ENCODE data around the gene NDUFB3. TPM values are rescaled to one million over a fixed set of nuclear protein-coding genes. Genes with fewer than 3 reads are reported as not detected.
A peak's percentile ranks its signal among the peaks of the same experiment; 100 is the strongest.

The NDUFB3 gene
- total and polyA plus RNA-seq, 10 of the 15 experiments (the other 5 are each of a cell fraction or from before 2014, with no cell fraction given), result 115 to 1,059 (median 187) TPM

- TF ChIP-seq ETV6 (conservative IDR thresholded peaks at IDR 0.05 in 1 of 2, IDR thresholded peaks at IDR 0.05 in 1 of 2; ENCODE audit: borderline replicate concordance in 1 of 2, low read depth in 1 of 2), result peak in 1 of 2 experiments; percentile 53; a peak in 1 of 4 replicates
These were observed at the start of gene NDUFB3, which contains the start of gene HYCC2 (continued) for GRCh38 chr2:201071479-201072200.

GRCh38 chr2:201024518-201024917 lies 47.3 kb upstream of the NDUFB3 start:
- in situ Hi-C loops (cut with MboI) (no loop called here), intact Hi-C loops (cut with micrococcal nuclease; ENCODE audit: unreplicated experiment) (no loop called here)
- Histone ChIP-seq H3K9me3 (replicated peaks; ENCODE audit: control insufficient read depth, insufficient read depth, low read length) (no peaks in the 10 kb centered on the region; the same call in 2 of the 3 replicates), H3K27ac (ENCODE audit: control insufficient read depth, insufficient read depth) (no peak overlapping the region), H3K4me3 (no peak overlapping the region), H3K79me2 (ENCODE audit: control insufficient read depth, insufficient read depth, low read length) (peaks cover 3% of the 10 kb centered on the region; the same call in 1 of the 2 replicates), H2AFZ (ENCODE audit: control insufficient read depth, low read depth, low read length) (no peak overlapping the region), H3K36me3 (ENCODE audit: control insufficient read depth in 2 of 2, insufficient read depth in 2 of 2, low read length in 1 of 2) (peaks cover 2 to 3% of the 10 kb centered on the region in 2 experiments; a peak in 3 of 4 replicates), H3K4me1 (ENCODE audit: control insufficient read depth, insufficient read depth, low read length) (no peaks in the 10 kb centered on the region), H4K20me1 (ENCODE audit: control insufficient read depth, insufficient read depth) (no peaks in the 10 kb centered on the region), H3K27me3 (replicated peaks in 1 of 2; ENCODE audit: control insufficient read depth in 2 of 2, insufficient read depth in 2 of 2, low read length in 1 of 2) (no peaks in the 10 kb centered on the region), H3K9ac (ENCODE audit: control insufficient read depth, insufficient read depth, low read length) (no peak overlapping the region), H3K4me2 (ENCODE audit: control insufficient read depth, insufficient read depth) (no peak overlapping the region)
- BruUV-seq (replicated peaks), result no TSS peak
- SMC1A ChIA-PET (ENCODE audit: uncharacterized antibody, unreplicated experiment), result no interaction called here
- ATAC-seq (no peak), DNase-seq (ENCODE audit: low read depth, low spot score) (no peak), FAIRE-seq (no peak)
- RAD21 ChIA-PET (ENCODE audit: unreplicated experiment), result interaction anchor here (1.2 kb wide), 1 partner anchor 44 kb away, joined by 4 read pairs; no protein-coding TSS in a partner anchor
- POLR2A ChIA-PET, result no interaction called here
- no peak for TF ChIP-seq BCLAF1 (IDR thresholded peaks at IDR 0.05)
- no peak for TF ChIP-seq CUX1 (IDR thresholded peaks at IDR 0.05; ENCODE audit: insufficient replicate concordance, low read depth, low read length)
- no peak for TF ChIP-seq EED (IDR thresholded peaks at IDR 0.05; ENCODE audit: low read depth)
- no peak for TF ChIP-seq EP300 (IDR thresholded peaks at IDR 0.05; ENCODE audit: borderline replicate concordance in 1 of 2, control insufficient read depth in 1 of 2, low read depth in 2 of 2, low read length in 2 of 2)
- TF ChIP-seq CTCF (IDR thresholded peaks at IDR 0.05 in 2 of 3, conservative IDR thresholded peaks at IDR 0.05 in 1 of 3; ENCODE audit: control insufficient read depth in 2 of 3, extremely low read depth in 1 of 3, insufficient read depth in 1 of 3, low read depth in 3 of 3, low read length in 3 of 3), result no peak
- CTCF ChIA-PET, result interaction anchor here (0.6 to 2.0 kb wide), 4 partner anchors 35 to 185 kb away, joined by 3 to 6 read pairs (median 4); no protein-coding TSS in a partner anchor
